Heart left ventricle (tissue), 13 donors: ENCODE measurements around the gene SCEL.

Experiments
- POLR2A ChIP-seq, 2 donors: fragments of 450-650 bp; IDR thresholded peaks; one replicate each; pipeline ENCODE4 v1.6.1; 2017; ENCODE audit warnings: antibody characterized with exemption in 2 of 2, mild to moderate bottlenecking in 2 of 2, moderate library complexity in 2 of 2
- TF ChIP-seq, protein P1 (sequence below), 12 donors: fragments of 200-600 bp; sonication (generic) in 4 of 12; IDR thresholded peaks; one replicate each; pipeline versions ENCODE4 v1.5.0 to v1.8.0; 2018 to 2022; ENCODE audit warnings: antibody characterized with exemption in 12 of 12, mild to moderate bottlenecking in 5 of 12
- donor health status: ischemic (EF 13 %, LVEDD 7.1; RV severe dilation, severe dysfunction).
- donor health status: DM: no; HTN: yes; CAD: no.
- donor health status: DM: no; HTN: no; CAD: no.
- donor health status: ischemic (EF 25% LVEDD 6.9; RV normal size, moderate dysfunction).
- donor health status: ischemic (EF 25% LVEDD 5.7; RV mildly dilated, moderate dysfunction).
- donor health status: ischemic (EF 35%, LVEDD 5.7; RV mildly dilated, moderate dysfunction).
- donor health status: nonischemic (EF 11% LVEDD 7.7; RV severe dilation, severe dysfunction).
- donor health status: DM: yes; HTN: yes; CAD: no.
- donor health status: PGD.
- donor health status: ischemic (EF 29% LVEDD 5.4; RV normal size, mild dysfunction).
- donor health status: nonischemic (EF 23%, LVEDD 6.1; RV moderate dilation, normal function).

GRCh38 chr13:77528414-77528813 is 7.1 kb upstream of the SCEL start:
- TF ChIP-seq, protein P1, sequence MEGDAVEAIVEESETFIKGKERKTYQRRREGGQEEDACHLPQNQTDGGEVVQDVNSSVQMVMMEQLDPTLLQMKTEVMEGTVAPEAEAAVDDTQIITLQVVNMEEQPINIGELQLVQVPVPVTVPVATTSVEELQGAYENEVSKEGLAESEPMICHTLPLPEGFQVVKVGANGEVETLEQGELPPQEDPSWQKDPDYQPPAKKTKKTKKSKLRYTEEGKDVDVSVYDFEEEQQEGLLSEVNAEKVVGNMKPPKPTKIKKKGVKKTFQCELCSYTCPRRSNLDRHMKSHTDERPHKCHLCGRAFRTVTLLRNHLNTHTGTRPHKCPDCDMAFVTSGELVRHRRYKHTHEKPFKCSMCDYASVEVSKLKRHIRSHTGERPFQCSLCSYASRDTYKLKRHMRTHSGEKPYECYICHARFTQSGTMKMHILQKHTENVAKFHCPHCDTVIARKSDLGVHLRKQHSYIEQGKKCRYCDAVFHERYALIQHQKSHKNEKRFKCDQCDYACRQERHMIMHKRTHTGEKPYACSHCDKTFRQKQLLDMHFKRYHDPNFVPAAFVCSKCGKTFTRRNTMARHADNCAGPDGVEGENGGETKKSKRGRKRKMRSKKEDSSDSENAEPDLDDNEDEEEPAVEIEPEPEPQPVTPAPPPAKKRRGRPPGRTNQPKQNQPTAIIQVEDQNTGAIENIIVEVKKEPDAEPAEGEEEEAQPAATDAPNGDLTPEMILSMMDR (IDR thresholded peaks at IDR 0.05): no peak
- no peak for TF ChIP-seq POLR2A (IDR thresholded peaks at IDR 0.05)
